Fibroblast of lung (primary cell): ENCODE data around the gene HUNK.

Experiments used
- EZH2 ChIP-seq: IDR thresholded peaks from 2 replicates; pipeline ENCODE4 v1.5.1; 2012; ENCODE audit warnings: low read length, control low read depth, mild to moderate bottlenecking; ENCODE audit errors: missing control alignments
- TF ChIP-seq, protein P1 (sequence below), 2 donors: IDR thresholded peaks in 1 of 2; conservative IDR thresholded peaks in 1 of 2; 1 replicate in 1 of 2; 2 replicates in 1 of 2; pipeline ENCODE4 v1.5.1; 2011 to 2012; ENCODE audit warnings: low read length in 2 of 2, control low read depth in 1 of 2, inconsistent platforms in 1 of 2, low read depth in 1 of 2, mild to moderate bottlenecking in 1 of 2

DNA sequence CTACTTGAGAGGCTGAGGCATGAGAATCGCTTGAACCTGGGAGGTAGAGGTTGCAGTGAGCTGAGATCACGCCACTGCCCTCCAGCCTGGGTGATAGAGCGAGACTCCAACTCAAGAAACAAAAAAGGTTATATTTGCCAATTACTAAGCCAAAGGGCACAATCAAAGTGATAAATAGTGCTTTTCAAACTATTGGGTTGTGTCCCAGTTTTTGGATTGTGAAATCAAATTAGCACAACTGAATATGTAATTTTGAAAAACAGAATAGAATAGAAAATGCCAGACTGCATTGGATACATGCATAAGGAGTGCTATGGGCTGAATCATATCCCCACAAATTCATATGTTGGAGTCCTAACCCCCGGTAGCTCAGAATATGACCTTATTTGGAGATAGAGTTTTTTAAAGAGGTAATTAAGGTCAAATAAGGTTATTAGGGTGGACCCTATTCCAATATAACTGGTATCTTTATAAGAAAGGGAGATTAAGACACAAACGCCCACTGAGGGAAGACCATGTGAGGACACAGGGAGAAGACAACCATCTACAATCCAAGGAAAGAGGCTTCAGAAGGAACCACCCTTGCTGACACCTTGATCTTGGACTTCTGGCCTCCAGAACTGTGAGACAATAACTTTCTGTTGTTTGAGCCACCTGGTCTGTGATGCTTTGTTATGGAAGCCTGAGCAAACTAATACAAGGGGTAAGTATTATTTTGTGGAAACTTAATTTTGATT, 42.9 kb upstream of the HUNK start:
- TF ChIP-seq, protein P1, sequence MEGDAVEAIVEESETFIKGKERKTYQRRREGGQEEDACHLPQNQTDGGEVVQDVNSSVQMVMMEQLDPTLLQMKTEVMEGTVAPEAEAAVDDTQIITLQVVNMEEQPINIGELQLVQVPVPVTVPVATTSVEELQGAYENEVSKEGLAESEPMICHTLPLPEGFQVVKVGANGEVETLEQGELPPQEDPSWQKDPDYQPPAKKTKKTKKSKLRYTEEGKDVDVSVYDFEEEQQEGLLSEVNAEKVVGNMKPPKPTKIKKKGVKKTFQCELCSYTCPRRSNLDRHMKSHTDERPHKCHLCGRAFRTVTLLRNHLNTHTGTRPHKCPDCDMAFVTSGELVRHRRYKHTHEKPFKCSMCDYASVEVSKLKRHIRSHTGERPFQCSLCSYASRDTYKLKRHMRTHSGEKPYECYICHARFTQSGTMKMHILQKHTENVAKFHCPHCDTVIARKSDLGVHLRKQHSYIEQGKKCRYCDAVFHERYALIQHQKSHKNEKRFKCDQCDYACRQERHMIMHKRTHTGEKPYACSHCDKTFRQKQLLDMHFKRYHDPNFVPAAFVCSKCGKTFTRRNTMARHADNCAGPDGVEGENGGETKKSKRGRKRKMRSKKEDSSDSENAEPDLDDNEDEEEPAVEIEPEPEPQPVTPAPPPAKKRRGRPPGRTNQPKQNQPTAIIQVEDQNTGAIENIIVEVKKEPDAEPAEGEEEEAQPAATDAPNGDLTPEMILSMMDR (conservative IDR thresholded peaks at IDR 0.05 in 1 of 2, IDR thresholded peaks at IDR 0.05 in 1 of 2; ENCODE audit: low read depth in 1 of 2, low read length in 2 of 2) = no peak
- TF ChIP-seq EZH2 = no peak
